ENCODE measurements around the gene KCNJ8.
"Not testable (repeated sequence)": the region's sequence is repeated elsewhere in the genome, so short reads cannot be mapped to it uniquely, and the experiment has no call there.

KCNJ8 gene

DNA sequence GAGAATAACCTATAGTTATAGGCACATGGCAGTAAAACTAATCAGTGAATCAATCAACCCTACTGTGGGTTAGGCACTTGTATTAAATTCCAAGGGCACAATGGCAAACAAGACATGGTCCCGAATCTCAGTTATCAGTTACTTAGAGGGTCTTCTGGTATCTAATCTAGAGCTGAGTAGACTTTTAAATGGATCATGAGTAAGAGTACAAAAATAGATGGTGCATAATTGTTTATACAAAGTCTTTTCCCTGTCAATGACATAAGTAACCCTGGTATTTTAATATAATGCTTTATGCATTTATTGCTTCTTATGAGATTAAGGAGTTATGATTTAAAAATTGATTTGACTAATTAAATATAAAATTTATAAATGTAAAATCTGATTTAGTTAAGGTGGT is 23.0 kb upstream of the KCNJ8 start:
- Mint-ChIP-seq H3K4me3 (no peak overlapping the region), H3K27ac (no peak overlapping the region), H3K36me3 (ENCODE audit: low read depth) (no peaks in the 10 kb centered on the region), H3K9me3 (no peaks in the 10 kb centered on the region), H3K27me3 (peaks cover 13% of the 10 kb centered on the region), H3K4me1 (ENCODE audit: low read depth) (no peaks in the 10 kb centered on the region)
- no peak for DNase-seq

DNA sequence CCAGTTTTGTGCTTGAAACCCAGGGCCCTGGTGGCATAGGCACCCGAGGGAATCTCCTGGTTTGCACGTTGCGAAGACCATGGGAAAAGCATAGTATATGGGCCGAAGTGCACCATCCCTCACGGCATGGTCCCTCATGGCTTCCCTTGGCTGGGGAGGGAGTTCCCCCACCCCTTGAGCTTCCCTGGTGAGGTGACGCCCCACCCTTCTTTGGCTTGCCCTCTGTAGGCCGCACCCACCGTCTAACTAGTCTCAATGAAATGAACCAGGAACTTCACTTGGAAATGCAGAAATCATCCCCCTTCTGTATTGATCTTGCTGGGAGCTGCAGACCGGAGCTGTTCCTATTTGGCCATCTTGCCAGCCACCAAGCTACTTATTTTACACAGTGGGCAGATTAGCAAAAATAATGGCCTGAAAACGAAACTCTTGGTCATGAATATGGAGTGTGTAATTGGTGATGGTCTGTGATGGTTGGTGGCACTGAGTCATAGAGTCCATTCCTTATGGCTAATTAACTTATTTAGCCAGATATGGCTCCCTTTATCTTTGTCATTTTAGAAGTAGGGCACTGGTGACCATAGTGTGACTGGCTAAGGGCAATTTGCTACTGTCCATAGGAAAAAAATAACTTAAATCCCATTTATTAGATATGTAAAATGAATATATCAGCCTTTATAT is 21.3 kb upstream of the KCNJ8 start:
- no peak overlapping the region for H3K4me3 Mint-ChIP-seq
- no peaks in the 10 kb centered on the region for H3K9me3 Mint-ChIP-seq
- no peaks in the 10 kb centered on the region for H3K4me1 Mint-ChIP-seq (ENCODE audit: low read depth)
- no peak overlapping the region for H3K27ac Mint-ChIP-seq
- DNase-seq: no peak
- no peaks in the 10 kb centered on the region for H3K36me3 Mint-ChIP-seq (ENCODE audit: low read depth)
- H3K27me3 Mint-ChIP-seq: peaks cover 16% of the 10 kb centered on the region

DNA sequence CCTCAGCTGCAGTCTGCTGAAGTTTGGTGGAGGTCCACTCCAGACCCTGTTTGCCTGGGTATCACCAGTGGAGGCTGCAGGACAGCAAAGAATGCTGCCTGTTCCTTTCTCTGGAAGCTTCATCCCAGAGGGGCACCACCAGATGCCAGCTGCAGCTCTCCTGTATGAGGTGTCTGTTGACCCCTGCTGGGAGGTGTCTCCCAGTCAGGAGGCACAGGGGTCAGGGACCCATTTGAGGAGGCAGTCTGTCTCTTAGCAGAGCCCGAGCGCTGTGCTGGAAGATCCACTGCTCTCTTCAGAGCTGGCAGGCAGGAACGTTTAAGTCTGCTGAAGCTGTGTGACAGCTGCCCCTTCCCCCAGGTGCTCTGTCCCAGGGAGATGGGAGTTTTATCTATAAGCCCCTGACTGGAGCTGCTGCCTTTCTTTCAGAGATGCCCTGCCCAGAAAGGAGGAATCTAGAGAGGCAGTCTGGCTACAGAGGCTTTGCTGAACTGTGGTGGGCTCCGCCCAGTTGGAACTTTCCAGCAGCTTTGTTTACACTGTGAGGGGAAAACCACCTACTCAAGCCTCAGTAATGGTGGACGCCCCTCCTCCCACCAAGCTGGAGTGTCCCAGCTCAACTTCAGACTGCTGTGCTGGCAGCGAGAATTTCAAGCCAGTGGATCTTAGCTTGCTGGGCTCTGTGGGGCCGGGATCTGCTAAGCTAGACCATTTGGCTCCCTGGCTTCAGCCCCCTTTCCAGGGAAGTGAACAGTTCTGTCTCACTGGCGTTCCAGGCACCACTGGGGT is 20.5 kb upstream of the KCNJ8 start:
- DNase-seq; H3K4me3 Mint-ChIP-seq; H3K27ac Mint-ChIP-seq; H3K9me3 Mint-ChIP-seq; H3K36me3 Mint-ChIP-seq (ENCODE audit: low read depth); H3K4me1 Mint-ChIP-seq (ENCODE audit: low read depth): not testable (repeated sequence)
- peaks cover 16% of the 10 kb centered on the region for H3K27me3 Mint-ChIP-seq

DNA sequence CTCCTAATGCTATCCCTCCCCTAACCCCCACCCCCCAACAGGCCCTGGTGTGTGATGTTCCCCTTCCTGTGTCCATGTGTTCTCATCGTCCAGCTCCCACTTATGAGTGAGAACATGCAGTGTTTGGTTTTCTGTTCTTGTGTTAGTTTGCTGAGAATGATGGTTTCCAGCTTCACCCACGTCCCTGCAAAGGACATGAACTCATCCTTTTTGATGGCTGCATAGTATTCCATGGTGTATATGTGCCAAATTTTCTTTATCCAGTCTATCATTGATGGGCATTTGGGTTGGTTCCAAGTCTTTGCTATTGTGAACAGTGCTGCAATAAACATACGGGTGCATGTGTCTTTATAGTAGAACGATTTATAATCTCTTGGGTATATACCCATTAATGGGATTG is 15.2 kb upstream of the KCNJ8 start:
- H3K27ac Mint-ChIP-seq; H3K27me3 Mint-ChIP-seq; H3K4me1 Mint-ChIP-seq (ENCODE audit: low read depth); H3K4me3 Mint-ChIP-seq; H3K36me3 Mint-ChIP-seq (ENCODE audit: low read depth); DNase-seq; H3K9me3 Mint-ChIP-seq: not testable (repeated sequence)

DNA sequence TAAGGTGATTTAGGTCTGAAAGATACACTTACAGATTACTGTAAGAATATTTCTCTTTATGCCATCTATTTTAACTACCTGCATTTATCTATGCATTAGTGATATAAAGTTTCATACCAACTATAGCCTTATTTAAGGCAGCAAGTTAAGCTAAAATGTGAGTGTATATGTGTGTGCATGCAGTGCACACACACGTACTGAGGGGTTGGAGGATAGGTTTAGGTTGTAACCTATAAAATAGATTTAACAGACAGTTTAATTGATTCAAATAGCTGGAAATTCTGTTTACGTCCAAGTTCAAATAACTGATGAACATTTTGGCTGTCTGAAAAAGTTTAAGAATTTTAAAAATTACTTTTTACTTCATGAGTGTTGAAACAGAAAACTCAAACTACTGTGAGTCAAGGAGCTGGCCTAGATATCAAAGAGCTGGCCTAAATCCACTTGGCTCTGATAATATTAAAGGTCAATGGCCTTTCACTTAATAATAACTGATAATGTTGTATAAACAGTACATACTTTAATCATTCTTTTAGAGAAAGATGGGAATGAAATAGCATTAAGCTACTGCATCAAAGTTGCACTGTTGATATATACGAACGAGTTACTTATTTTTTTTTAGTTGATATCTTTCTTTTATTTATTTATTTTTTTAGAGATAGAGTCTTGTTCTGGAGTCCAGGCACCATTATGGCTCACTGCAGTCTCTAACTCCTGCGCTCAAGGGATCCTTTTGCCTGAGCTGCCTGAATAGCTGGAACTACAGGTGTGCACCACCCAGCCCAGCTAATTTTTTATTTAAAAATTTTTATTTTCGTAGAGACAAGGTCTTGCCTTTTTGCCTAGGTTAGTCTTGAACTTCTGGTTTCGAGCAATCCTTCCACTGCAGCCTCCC is 13.8 kb upstream of the KCNJ8 start:
- Mint-ChIP-seq H3K4me1 (ENCODE audit: low read depth) (no peaks in the 10 kb centered on the region), H3K36me3 (ENCODE audit: low read depth) (no peaks in the 10 kb centered on the region), H3K27ac (no peak overlapping the region), H3K9me3 (no peaks in the 10 kb centered on the region), H3K4me3 (no peak overlapping the region), H3K27me3 (peaks cover 6% of the 10 kb centered on the region)
- DNase-seq: no peak

DNA sequence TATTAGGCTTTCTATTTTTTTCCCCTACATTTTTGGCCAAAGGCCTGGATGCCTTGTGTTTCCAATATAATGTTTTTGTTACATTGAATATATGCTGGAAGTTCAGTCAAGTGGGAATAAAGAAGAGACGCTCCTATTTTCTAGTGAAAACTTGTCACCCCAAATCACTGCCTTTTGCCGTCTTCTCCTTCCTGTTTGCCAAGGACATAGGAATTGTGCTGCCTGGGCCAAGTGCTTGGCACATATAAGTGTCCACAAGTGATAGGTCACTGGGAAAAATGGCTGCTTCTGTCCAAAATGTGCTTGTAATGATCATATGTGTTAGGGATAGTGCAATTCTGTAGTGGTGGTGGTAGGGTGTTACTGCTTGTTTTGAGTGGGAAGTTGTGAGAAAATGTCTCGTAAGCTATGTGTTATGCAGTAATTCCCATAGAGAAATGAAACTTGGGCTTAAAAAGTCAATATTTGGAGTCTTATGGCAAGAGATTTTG is 11.6 kb upstream of the KCNJ8 start:
- no peaks in the 10 kb centered on the region for H3K36me3 Mint-ChIP-seq (ENCODE audit: low read depth)
- H3K4me1 Mint-ChIP-seq (ENCODE audit: low read depth): no peaks in the 10 kb centered on the region
- H3K27me3 Mint-ChIP-seq: peaks cover 3% of the 10 kb centered on the region
- no peak overlapping the region for H3K4me3 Mint-ChIP-seq
- H3K9me3 Mint-ChIP-seq: no peaks in the 10 kb centered on the region
- DNase-seq: no peak
- H3K27ac Mint-ChIP-seq: no peak overlapping the region

DNA sequence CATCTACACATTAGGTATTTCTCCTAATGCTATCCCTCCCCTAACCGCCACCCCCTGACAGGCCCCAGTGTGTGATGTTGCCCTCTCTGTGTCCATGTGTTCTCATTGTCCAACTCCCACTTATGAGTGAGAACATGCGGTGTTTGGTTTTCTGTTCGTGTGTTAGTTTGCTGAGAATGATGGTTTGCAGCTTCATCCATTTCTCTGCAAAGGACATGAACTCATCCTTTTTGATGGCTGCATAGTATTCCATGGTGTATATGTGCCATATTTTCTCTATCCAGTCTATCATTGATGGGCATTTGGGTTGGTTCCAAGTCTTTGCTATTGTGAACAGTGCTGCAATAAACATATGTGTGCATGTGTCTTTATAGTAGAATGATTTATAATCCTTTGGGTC is 8.2 kb upstream of the KCNJ8 start:
- not testable (repeated sequence) for H3K27ac Mint-ChIP-seq; H3K9me3 Mint-ChIP-seq; DNase-seq; H3K4me3 Mint-ChIP-seq; H3K36me3 Mint-ChIP-seq (ENCODE audit: low read depth); H3K4me1 Mint-ChIP-seq (ENCODE audit: low read depth)
- H3K27me3 Mint-ChIP-seq: peaks cover 13% of the 10 kb centered on the region

DNA sequence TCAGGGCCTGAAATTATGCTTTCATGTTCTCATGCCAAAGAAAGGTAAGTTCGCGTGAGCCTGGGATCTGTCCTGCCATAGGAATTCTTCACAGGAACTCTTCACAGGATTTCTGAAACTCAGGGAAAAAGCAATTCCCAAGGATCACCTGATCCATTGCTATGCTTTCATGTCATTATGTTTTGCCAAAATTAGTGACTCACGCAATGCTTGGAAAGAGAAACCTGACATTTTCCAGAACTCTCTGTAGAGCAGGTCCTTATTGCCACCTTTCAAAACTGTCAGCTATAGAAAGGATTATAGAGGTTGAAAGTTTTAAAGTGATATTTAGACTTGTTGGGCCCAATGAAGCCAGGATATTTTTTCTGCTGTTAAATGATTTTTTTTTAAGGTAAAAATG is 6.3 kb upstream of the KCNJ8 start:
- H3K27ac Mint-ChIP-seq: no peak overlapping the region
- H3K9me3 Mint-ChIP-seq: no peaks in the 10 kb centered on the region
- no peak overlapping the region for H3K4me3 Mint-ChIP-seq
- no peaks in the 10 kb centered on the region for H3K36me3 Mint-ChIP-seq (ENCODE audit: low read depth)
- DNase-seq: no peak
- no peaks in the 10 kb centered on the region for H3K4me1 Mint-ChIP-seq (ENCODE audit: low read depth)
- H3K27me3 Mint-ChIP-seq: peaks cover 26% of the 10 kb centered on the region

DNA sequence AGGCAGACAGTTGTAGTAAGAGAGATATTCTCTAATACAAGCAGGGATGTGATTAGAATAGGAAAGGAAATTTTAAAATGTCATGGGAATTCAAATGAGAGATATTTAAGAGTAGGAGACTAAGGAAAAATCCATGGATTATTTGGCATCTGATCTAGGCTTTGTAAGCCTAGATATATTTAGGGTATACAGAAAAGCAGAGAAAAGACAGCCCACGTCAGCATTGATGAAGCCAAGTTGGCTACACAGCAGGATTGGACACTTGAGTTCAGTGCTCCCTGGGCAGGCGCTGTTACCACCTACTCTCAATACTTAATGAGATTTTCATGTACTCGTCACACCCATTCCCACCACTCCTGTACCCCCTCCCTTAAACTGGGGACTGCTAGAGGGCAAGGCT is 1.7 kb upstream of the KCNJ8 start:
- peaks cover 53% of the 10 kb centered on the region for H3K27me3 Mint-ChIP-seq
- H3K4me3 Mint-ChIP-seq: no peak overlapping the region
- no peak overlapping the region for H3K27ac Mint-ChIP-seq
- no peaks in the 10 kb centered on the region for H3K36me3 Mint-ChIP-seq (ENCODE audit: low read depth)
- H3K9me3 Mint-ChIP-seq: no peaks in the 10 kb centered on the region
- no peak for DNase-seq
- H3K4me1 Mint-ChIP-seq (ENCODE audit: low read depth): peaks cover 12% of the 10 kb centered on the region

DNA sequence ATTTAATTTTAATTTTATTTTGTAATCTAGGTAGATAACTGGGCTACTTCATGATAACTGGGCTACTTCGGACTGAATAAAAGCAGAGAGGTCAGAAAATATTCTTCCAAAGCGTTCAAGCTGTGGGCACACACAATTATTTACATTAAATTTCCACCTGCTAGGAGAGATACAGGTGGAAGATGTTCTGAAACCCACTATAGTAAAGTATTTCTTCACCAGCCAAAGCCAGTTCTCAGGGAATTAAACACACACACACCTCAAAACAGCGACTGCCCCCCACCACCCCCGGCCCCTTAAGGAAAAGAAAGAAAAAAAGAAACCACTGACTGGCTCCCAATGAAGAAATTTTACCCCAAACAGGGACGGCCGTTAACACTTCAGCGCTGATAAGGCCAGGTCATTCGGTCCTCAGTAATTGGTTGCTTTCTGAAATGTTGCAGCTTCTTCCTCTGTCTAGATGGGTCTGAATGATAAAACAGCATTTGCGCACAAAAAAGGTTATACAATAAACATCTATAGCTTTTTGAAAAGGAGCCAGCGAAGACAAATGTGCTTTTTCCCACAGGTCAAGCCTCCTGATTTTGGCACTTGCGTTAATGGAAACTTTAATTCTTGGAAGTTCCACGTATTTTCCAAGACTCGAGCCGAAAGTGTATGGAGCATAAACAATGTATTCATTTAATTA is 771 bp upstream of the KCNJ8 start:
- Mint-ChIP-seq H3K4me1 (ENCODE audit: low read depth) (peaks cover 12% of the 10 kb centered on the region), H3K9me3 (no peaks in the 10 kb centered on the region), H3K36me3 (ENCODE audit: low read depth) (no peaks in the 10 kb centered on the region), H3K4me3 (peak overlapping the region; percentile 24), H3K27me3 (peaks cover 56% of the 10 kb centered on the region), H3K27ac (no peak overlapping the region)
- DNase-seq: no peak

DNA sequence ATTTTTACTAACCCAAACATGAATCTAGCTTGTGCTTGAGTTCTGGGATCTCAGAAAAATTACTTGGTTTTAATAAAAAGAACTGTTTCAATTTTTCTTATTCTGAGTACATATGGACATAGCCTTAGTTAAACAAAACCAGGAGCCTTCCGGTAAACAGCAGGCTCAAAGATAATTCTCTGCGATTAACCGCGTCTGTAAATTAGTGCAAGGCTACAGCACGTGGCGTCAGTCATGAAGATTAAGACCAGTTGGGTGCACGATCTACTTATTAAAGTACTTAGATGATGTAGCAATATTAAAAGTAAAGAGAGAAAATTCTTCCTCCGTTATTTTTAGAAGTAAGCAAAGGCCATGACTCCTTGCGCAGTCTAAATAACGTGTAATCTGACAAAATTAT is 700 bp downstream of the KCNJ8 start:
- Mint-ChIP-seq H3K36me3 (ENCODE audit: low read depth) (no peaks in the 10 kb centered on the region), H3K27me3 (peaks cover 51% of the 10 kb centered on the region), H3K9me3 (no peaks in the 10 kb centered on the region), H3K4me1 (ENCODE audit: low read depth) (peaks cover 12% of the 10 kb centered on the region), H3K27ac (no peak overlapping the region), H3K4me3 (peak overlapping the region; percentile 18)
- DNase-seq: no peak

DNA sequence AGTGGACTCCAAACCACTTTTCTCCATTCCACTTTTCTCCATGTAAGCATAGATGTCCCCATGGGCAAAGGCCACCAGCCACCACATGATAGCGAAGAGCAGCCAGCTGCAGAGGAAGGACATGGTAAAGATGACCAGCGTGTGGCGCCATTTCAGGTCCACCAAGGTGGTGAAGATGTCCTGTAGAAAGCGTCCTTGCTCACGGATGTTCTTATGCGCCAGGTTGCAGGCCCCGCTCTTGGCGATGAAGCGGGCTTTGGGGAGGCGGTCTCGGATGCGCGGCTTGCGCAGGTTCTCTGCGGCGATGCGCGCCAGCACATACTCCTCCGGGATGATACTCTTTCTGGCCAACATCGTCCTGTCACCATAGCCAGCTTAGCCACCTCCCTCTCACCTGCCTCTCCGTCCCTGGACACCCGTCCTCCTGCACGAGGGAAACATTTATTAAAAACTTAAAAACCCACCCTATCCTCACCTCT is 1.2 kb downstream of the KCNJ8 start:
- Mint-ChIP-seq H3K9me3 (no peaks in the 10 kb centered on the region), H3K4me3 (peak overlapping the region; percentile 18), H3K36me3 (ENCODE audit: low read depth) (no peaks in the 10 kb centered on the region), H3K27ac (no peak overlapping the region), H3K4me1 (ENCODE audit: low read depth) (peaks cover 12% of the 10 kb centered on the region), H3K27me3 (peaks cover 51% of the 10 kb centered on the region)
- no peak for DNase-seq

DNA sequence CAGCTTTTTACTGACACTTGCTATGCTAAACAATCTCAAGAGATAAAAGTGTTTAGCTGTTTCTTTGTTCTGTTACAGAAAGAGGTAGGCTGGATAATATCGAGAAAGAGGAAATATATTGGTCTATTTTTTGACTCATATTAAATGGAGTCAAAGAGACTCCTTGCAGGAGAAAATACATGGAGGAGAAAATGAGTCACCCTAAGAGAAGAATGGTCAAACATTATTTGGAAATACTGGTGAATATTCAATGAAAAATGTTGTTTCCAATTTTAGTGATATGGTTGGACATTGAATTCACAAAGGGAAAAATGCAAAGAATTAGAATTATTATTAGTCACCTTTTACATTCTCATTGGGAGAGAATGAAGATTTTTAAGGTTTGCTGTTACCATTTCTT is 3.2 kb downstream of the KCNJ8 start:
- Mint-ChIP-seq H3K9me3 (no peaks in the 10 kb centered on the region), H3K27me3 (peaks cover 37% of the 10 kb centered on the region), H3K4me1 (ENCODE audit: low read depth) (peaks cover 12% of the 10 kb centered on the region), H3K27ac (no peak overlapping the region), H3K4me3 (no peak overlapping the region), H3K36me3 (ENCODE audit: low read depth) (no peaks in the 10 kb centered on the region)
- no peak for DNase-seq

DNA sequence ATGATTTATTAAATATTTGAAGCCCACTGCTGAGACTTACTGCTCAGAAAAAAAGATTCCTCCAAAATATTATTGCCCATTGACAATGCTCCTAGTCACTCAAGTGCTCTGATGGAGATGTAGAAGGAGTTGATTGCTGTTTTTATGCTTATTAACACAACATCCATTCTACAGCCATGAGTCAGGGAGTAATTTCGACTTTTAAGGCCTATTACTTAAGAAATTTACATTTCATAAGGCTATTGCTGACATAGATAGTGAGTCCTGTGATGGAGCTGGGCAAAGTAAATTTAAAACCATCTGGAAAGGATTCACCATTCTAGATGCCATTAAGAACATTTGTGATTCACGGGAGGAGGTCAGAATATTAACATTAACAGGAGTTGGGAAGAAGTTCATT is 5.2 kb downstream of the KCNJ8 start:
- no peaks in the 10 kb centered on the region for H3K9me3 Mint-ChIP-seq

More for the DNA sequence above, 5.2 kb downstream of the KCNJ8 start:
- Mint-ChIP-seq H3K4me1 (ENCODE audit: low read depth) (peaks cover 8% of the 10 kb centered on the region), H3K27me3 (peaks cover 33% of the 10 kb centered on the region), H3K4me3 (no peak overlapping the region), H3K36me3 (ENCODE audit: low read depth) (no peaks in the 10 kb centered on the region), H3K27ac (no peak overlapping the region)
- DNase-seq: no peak
